ENCODE data around the gene TEX52. TPM values are rescaled to one million over a fixed set of nuclear protein-coding genes. Genes with fewer than 3 reads are reported as not detected.

The TEX52 gene
- total and polyA plus RNA-seq, 10 of the 15 experiments (the other 5 are each of a cell fraction or from before 2014, with no cell fraction given) = 0.23 TPM; not detected in 9

GRCh38 chr12:2806700-2807099, 50.1 kb downstream of the TEX52 start (continued):
- no peak for TF ChIP-seq ELK1 (IDR thresholded peaks at IDR 0.05; ENCODE audit: low read depth, low read length)
- TF ChIP-seq HDGF (IDR thresholded peaks at IDR 0.05) = no peak
- TF ChIP-seq POU2F2 (IDR thresholded peaks at IDR 0.05; ENCODE audit: borderline replicate concordance, low read depth, low read length) = no peak
- no peak for TF ChIP-seq CEBPB (IDR thresholded peaks at IDR 0.05; ENCODE audit: borderline replicate concordance in 1 of 2, low read depth in 2 of 2, low read length in 2 of 2)

- ATAC-seq = no peak
- Histone ChIP-seq H4K20me1 (ENCODE audit: control insufficient read depth, insufficient read depth) (no peaks in the 10 kb centered on the region), H3K4me3 (no peak overlapping the region), H3K27me3 (replicated peaks in 1 of 2; ENCODE audit: control insufficient read depth in 2 of 2, insufficient read depth in 2 of 2, low read length in 1 of 2) (no peaks in the 10 kb centered on the region), H3K4me2 (ENCODE audit: control insufficient read depth, insufficient read depth) (no peak overlapping the region), H3K4me1 (ENCODE audit: control insufficient read depth, insufficient read depth, low read length) (peaks cover 14% of the 10 kb centered on the region), H3K27ac (ENCODE audit: control insufficient read depth, insufficient read depth) (no peak overlapping the region), H3K36me3 (ENCODE audit: control insufficient read depth in 2 of 2, insufficient read depth in 2 of 2, low read length in 1 of 2) (peaks cover 19% of the 10 kb centered on the region in 2 experiments), H3K9me3 (replicated peaks; ENCODE audit: control insufficient read depth, insufficient read depth, low read length) (no peaks in the 10 kb centered on the region), H3K79me2 (ENCODE audit: control insufficient read depth, insufficient read depth, low read length) (no peaks in the 10 kb centered on the region), H3K9ac (ENCODE audit: control insufficient read depth, insufficient read depth, low read length) (no peak overlapping the region), H2AFZ (ENCODE audit: control insufficient read depth, low read depth, low read length) (no peak overlapping the region)
- no peak for DNase-seq (ENCODE audit: low read depth, low spot score)
- FAIRE-seq = no peak
- ChIA-PET CTCF (interaction anchor here (1.2 kb wide), 1 partner anchor 122 kb away, joined by 3 read pairs; no protein-coding TSS in a partner anchor), RAD21 (ENCODE audit: unreplicated experiment) (no interaction called here), POLR2A (interaction anchor here (0.9 kb wide), 1 partner anchor 10 kb away, joined by 3 read pairs; the partner anchor contains the start of gene FKBP4), SMC1A (ENCODE audit: uncharacterized antibody, unreplicated experiment) (no interaction called here)
- BruUV-seq (replicated peaks) = no TSS peak
- intact Hi-C loops (cut with micrococcal nuclease; ENCODE audit: unreplicated experiment) = no loop called here
- in situ Hi-C loops (cut with MboI) = no loop called here
- 56% methylated on average over 2 of the region's 2 CpGs for WGBS (ENCODE audit: insufficient coverage, insufficient replicate concordance, low lambda C conversion rate, missing lambda C conversion rate)
- TF ChIP-seq JUNB (IDR thresholded peaks at IDR 0.05) (no peak), TAF1 (IDR thresholded peaks at IDR 0.05; ENCODE audit: borderline replicate concordance, low read depth, low read length) (no peak), FOXK2 (IDR thresholded peaks at IDR 0.05) (no peak), HSF1 (IDR thresholded peaks at IDR 0.05; ENCODE audit: low read depth, low read length) (no peak), PRDM15 (CRISPR knock-in tag; IDR thresholded peaks at IDR 0.05) (no peak), BCL3 (IDR thresholded peaks at IDR 0.05; ENCODE audit: borderline replicate concordance, insufficient read depth, low read depth, low read length, poor library complexity, severe bottlenecking) (no peak), MXI1 (IDR thresholded peaks at IDR 0.05; ENCODE audit: low read depth, low read length) (no peak), CHD2 (IDR thresholded peaks at IDR 0.05; ENCODE audit: borderline replicate concordance, low read depth, low read length) (no peak), SMAD1 (IDR thresholded peaks at IDR 0.05; ENCODE audit: low read depth, partially characterized antibody) (no peak), IKZF2 (IDR thresholded peaks at IDR 0.05) (no peak), CHD4 (IDR thresholded peaks at IDR 0.05) (no peak), GATAD2B (conservative IDR thresholded peaks at IDR 0.05; ENCODE audit: low read depth) (no peak)
Measured at GRCh38 chr12:2805143-2805520, 51.7 kb downstream of the TEX52 start.
